ENCODE measurements around the gene DNASE1L2. TPM values are rescaled to one million over a fixed set of nuclear protein-coding genes. Genes with fewer than 3 reads are reported as not detected.

DNASE1L2 gene
- total RNA-seq, 1 donor from 2014 or later = 3.4 TPM

DNA sequence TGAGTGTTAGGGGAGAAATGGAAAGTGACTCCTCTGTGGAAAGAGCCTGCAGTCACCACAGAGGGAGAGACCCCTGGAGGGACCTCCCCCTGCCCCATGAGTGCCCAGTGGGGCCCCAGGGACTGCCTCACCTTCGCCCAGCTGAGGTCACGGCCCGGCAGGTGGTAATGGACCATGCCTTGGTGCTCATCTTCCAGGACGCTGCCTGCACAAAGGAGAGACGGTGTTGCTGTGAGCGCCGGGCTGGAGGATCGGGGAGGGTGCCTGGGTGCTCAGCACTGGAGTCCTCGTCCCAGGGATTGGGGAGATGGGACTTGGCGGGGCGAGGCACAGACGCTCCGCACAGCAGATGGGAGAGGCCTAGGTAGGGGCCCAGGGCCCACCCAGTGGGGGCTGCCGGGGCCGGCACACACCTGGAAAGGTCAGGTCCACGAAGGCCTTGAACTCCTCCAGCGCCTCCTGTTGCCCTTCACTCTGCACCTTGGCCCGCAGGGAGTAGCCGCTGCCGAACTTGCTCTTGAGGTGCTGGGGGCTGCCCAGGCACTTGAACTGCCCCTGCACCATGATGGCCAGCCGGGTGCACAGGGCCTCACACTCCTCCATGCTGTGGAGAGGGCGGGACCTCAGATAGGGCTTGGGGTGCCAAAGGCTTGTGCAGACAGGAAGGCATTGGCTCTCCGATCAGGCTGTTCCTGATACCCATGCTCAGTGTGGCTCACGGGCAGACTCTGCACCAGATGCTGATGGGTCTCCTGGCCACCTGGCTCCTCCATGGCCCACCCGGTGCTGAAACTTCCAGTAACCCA lies 41.4 kb downstream of the DNASE1L2 start:
- Mint-ChIP-seq H3K36me3 (ENCODE audit: unreplicated experiment) (no peaks in the 10 kb centered on the region), H3K4me3 (ENCODE audit: unreplicated experiment) (no peak overlapping the region), H3K4me1 (ENCODE audit: low read depth, unreplicated experiment) (peaks cover 12% of the 10 kb centered on the region), H3K27ac (ENCODE audit: unreplicated experiment) (no peak overlapping the region), H3K27me3 (ENCODE audit: unreplicated experiment) (peaks cover 2% of the 10 kb centered on the region), H3K9me3 (ENCODE audit: unreplicated experiment) (peaks cover 10% of the 10 kb centered on the region)
- no peak for DNase-seq
- TF ChIP-seq, protein P1, sequence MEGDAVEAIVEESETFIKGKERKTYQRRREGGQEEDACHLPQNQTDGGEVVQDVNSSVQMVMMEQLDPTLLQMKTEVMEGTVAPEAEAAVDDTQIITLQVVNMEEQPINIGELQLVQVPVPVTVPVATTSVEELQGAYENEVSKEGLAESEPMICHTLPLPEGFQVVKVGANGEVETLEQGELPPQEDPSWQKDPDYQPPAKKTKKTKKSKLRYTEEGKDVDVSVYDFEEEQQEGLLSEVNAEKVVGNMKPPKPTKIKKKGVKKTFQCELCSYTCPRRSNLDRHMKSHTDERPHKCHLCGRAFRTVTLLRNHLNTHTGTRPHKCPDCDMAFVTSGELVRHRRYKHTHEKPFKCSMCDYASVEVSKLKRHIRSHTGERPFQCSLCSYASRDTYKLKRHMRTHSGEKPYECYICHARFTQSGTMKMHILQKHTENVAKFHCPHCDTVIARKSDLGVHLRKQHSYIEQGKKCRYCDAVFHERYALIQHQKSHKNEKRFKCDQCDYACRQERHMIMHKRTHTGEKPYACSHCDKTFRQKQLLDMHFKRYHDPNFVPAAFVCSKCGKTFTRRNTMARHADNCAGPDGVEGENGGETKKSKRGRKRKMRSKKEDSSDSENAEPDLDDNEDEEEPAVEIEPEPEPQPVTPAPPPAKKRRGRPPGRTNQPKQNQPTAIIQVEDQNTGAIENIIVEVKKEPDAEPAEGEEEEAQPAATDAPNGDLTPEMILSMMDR (IDR thresholded peaks at IDR 0.05; ENCODE audit: partially characterized antibody, unreplicated experiment) = no peak

DNA sequence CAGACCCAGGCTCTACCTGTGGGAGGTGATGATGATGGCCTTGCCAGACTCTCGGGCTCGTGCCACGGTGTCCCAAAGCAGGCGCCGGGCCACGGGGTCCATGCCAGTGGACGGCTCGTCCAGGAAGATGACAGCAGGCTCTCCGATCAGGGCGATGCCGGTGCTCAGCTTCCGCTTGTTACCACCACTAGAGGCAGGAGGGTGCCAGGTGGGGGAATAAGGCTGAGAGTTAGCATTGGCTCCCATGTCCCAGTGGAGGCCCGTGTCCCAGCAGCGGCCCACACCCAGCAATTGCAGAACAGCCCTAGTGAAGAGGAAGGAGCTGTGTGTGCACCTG lies 42.0 kb downstream of the DNASE1L2 start:
- peaks cover 10% of the 10 kb centered on the region for H3K9me3 Mint-ChIP-seq (ENCODE audit: unreplicated experiment)
- TF ChIP-seq, protein P1 (IDR thresholded peaks at IDR 0.05; ENCODE audit: partially characterized antibody, unreplicated experiment) = no peak
- peaks cover 12% of the 10 kb centered on the region for H3K4me1 Mint-ChIP-seq (ENCODE audit: low read depth, unreplicated experiment)
- no peaks in the 10 kb centered on the region for H3K36me3 Mint-ChIP-seq (ENCODE audit: unreplicated experiment)
- H3K27ac Mint-ChIP-seq (ENCODE audit: unreplicated experiment) = no peak overlapping the region
- DNase-seq = no peak
- peaks cover 2% of the 10 kb centered on the region for H3K27me3 Mint-ChIP-seq (ENCODE audit: unreplicated experiment)
- H3K4me3 Mint-ChIP-seq (ENCODE audit: unreplicated experiment) = no peak overlapping the region

DNA sequence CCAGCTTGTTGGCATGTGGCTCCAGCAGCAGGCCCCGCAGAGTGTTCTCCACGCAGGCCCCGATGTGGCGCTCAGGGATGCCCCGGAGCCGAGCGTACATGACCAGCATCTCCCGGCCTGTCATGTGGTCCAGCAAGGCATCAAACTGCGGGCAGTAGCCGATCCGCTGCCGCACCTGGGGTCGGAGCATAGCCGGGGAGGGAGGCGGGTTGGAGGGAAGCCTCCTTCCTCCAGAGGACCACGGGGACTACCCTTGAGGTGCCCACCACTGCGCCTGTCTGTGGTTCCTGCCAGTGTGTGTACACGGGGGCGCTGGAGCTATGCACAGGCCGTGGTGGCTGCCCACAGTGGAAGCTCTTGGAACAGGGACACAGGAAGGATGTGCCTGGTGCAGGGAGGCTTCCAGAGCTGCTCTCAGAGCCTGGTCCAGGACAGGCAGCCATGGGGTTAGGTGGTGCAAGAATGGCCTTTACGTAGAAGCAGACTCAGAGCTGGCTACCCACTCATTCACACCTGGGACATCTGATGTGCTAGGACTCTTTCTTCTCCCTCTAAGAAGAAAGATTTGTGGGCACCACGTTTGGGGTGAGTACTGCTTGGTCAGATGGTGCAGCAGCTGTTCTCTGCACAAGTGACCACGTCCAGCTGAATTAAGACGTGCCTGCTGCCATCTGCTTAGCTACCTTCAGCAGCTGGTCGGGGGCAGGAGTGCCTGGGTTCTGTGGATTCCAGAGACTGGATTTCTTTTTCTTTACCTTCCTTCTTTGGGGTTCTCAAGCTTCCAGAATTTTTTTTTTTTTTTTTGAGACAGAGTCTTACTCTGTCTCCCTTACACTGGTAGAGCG lies 42.9 kb downstream of the DNASE1L2 start:
- no peak for DNase-seq
- TF ChIP-seq, protein P1 (IDR thresholded peaks at IDR 0.05; ENCODE audit: partially characterized antibody, unreplicated experiment) = no peak
- Mint-ChIP-seq H3K27me3 (ENCODE audit: unreplicated experiment) (peaks cover 8% of the 10 kb centered on the region), H3K36me3 (ENCODE audit: unreplicated experiment) (peaks cover 5% of the 10 kb centered on the region), H3K9me3 (ENCODE audit: unreplicated experiment) (peaks cover 12% of the 10 kb centered on the region), H3K4me1 (ENCODE audit: low read depth, unreplicated experiment) (peaks cover 18% of the 10 kb centered on the region), H3K27ac (ENCODE audit: unreplicated experiment) (peak overlapping the region; percentile 78), H3K4me3 (ENCODE audit: unreplicated experiment) (peak overlapping the region; percentile 30)

DNA sequence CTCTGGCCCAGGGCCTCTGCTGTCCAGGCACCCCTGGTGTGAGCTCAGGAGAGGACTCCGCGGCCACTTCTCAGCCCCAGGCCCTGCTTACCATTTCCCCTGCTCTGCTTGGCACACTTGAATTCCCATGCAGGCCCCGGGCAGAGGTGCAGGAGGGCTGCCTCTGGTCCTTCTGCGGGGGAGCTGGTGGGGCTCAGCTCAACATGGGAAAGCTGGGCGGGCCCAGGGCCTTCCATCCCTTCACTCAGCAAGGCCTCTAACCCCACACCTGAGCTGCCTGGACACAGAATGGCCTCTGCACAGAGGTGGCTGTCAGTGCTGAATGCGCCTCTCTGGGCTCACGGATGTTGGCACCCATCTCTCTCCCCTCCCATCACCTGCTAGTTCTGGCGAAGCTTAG lies 44.2 kb downstream of the DNASE1L2 start:
- H3K9me3 Mint-ChIP-seq (ENCODE audit: unreplicated experiment) = peaks cover 12% of the 10 kb centered on the region
- DNase-seq = no peak
- TF ChIP-seq, protein P1 (IDR thresholded peaks at IDR 0.05; ENCODE audit: partially characterized antibody, unreplicated experiment) = no peak
- H3K4me3 Mint-ChIP-seq (ENCODE audit: unreplicated experiment) = peak overlapping the region; percentile 30
- peaks cover 18% of the 10 kb centered on the region for H3K4me1 Mint-ChIP-seq (ENCODE audit: low read depth, unreplicated experiment)
- H3K27me3 Mint-ChIP-seq (ENCODE audit: unreplicated experiment) = peaks cover 8% of the 10 kb centered on the region
- H3K36me3 Mint-ChIP-seq (ENCODE audit: unreplicated experiment) = peaks cover 5% of the 10 kb centered on the region
- no peak overlapping the region for H3K27ac Mint-ChIP-seq (ENCODE audit: unreplicated experiment)

All from glutamatergic neuron (in vitro differentiated cells).